IPS-NIHi11 (cell line): ENCODE measurements around the gene SKIC3.

Experiments used
- DNase-seq: peaks from one replicate; pipeline ENCODE4 v3.0.0; 2012; ENCODE audit warnings: mixed read lengths, low spot score

SKIC3 gene

DNA sequence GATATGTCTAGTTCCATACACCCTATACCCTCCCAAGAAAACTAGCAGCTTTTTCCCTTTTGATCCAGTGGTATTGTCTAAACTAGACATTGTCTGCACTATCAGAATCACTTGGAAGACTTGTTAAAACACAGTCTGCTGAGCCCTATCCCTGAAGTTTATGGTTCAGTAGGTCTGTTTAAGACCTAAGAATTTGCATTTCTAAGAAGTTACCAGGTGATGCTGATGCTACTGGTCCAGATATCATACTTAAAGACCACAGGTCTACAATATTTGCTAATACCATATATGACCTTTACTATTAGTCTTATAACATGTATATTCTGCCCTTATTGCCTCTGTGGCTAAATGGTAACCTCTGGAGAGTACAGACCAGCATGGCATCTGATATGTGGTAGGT, 23.3 kb downstream of the SKIC3 start:
- no peak for DNase-seq

DNA sequence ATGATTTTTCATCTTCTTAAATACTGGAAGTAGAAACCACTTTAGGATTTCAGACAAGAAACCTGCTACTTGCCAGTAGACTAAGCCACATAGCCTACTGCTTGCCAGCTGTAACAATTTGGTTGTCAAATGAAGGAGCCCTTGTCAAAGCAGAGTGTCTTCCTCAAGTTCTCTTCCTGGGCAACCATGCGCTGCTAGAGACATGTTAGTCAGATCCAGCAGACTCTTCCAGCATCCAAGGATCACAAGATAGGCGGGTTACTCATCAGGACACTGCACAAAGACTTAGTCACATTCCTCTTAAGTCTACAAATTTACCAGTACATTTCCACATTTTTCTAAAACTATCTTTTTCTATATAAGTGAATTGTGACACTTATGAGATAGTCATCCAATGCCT, 24.4 kb downstream of the SKIC3 start:
- no peak for DNase-seq

DNA sequence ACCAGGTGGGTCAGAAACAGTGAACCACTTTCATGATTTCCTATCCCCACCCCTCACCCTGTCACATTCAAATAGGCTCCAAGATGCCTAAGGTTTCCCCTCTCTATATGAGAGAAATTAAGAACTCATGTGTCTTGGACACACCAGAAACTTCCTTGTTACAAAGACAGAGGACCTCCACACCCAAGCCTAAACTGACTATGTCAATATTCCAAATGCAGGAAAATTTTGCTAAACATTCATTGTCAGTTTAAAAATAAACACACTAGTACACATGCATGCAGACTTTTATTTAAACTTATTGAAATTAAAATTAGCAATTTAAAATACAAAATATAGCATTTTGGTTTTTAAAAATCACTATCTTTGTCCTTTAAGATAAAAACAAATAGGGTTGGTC, 26.2 kb downstream of the SKIC3 start:
- no peak for DNase-seq

GRCh38 chr5:95526871-95527270, 27.9 kb downstream of the SKIC3 start:
- no peak for DNase-seq

- DNase-seq: no peak
Measured at GRCh38 chr5:95524423-95524822, 30.4 kb downstream of the SKIC3 start.

- DNase-seq: no peak
Measured at GRCh38 chr5:95520206-95520605, 34.6 kb downstream of the SKIC3 start.

- DNase-seq: no peak
Measured at GRCh38 chr5:95519681-95520080, 35.1 kb downstream of the SKIC3 start.

GRCh38 chr5:95519151-95519550, 35.6 kb downstream of the SKIC3 start:
- DNase-seq: no peak

DNA sequence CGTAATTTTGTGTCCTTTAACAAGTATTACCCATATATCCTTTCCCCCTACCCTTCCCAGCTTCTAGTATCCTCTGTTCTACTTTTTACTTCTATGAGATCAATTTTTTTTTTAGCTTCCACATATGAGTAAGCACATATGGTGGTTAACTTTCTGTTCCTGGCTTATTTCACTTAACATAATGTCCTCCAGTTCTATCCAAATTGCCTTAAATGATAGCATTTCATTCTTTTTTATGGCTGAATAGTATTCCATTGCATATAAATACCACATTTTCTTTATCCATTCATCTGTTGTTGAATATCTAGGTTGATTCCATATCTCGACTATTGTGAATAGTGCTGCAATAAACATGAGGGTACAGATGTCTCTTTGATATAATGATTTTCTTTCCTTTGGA, 36.4 kb downstream of the SKIC3 start:
- DNase-seq: no peak

- no peak for DNase-seq
Measured at GRCh38 chr5:95511606-95512005, 43.2 kb downstream of the SKIC3 start.

GRCh38 chr5:95508550-95508949, 46.2 kb downstream of the SKIC3 start:
- no peak for DNase-seq
